Activated CD8-positive, alpha-beta memory T cell treated with anti-CD3 and anti-CD28 coated beads, Interleukin-2, amount 50 U/mL, for 48 hours (primary cell): ENCODE results near the gene LIFR.
"Not testable (repeated sequence)": the region's sequence is repeated elsewhere in the genome, so short reads cannot be mapped to it uniquely, and the experiment has no call there.

Source experiments
- DNase-seq: peaks from one replicate; pipeline ENCODE4 v3.0.0-alpha.2; 2020

LIFR gene

DNA sequence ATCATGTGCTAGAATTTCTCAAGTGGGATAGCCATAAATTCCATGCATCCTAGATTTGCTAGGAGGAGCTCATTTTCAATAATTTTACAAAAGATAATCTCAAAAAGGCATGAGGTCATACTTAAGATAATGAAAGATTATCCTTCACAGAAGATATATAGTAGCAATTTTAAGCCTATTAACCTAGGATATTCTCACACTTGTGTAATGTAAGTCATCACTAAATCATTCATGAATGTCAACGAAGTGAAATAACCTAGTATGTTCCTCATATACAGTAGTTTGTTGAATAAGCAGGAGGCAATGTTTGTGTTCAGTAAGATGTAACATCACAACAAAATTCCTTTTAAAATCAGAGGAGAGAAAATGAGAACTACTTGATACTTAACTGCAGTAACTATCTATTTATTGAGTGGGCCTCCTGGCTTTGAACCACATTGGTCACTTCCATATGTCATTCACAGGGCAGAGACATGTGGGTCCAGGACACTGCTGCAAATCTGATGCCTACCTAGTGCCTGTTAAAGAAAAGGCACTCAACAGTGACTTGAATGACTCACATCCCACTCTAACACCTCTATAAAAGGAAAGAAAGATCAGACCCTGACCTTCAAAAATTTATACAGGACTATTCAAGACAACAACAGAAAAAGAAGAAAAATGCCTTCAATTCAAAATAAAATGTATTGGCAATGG, 8.2 kb downstream of the LIFR start:
- no peak for DNase-seq

DNA sequence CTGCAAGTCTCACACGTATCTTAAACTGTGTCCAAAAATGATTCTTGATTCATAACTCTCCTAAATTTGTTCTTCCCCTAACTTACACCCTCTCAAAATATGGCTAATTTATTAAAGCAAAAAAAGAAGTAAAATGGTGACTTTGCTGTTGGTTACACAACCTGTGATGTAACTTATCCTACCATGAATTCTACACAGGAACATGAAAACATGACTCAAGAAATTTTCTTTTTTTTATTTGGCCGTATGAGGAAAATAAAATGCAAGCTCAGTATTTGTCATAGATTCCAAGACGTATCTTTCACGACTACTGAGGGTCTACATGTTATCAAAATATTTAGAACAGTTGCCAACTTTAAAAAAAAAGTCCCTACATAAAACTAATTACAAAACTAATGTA, 9.2 kb downstream of the LIFR start:
- no peak for DNase-seq

DNA sequence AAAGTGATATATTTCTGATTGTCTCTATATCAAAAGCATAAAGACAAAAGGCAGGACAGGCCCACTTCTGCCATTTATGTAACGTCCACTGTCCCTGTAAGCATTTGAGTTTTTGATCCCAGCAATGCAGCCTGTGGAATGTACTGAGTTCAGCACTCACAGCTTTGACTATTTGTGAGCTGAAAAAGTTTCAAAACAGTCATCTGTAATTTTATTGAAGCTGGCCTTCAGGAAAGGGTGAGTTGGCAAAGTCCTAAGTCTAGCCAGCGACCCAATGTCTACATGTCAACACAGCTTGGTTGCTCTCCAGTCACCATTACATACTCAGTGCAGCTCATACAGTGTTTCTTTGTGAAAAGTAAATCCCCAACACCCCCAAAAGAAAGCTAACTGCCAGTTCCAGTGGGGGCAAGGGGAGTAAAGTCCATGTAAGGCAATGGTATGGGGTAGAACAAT, 9.7 kb downstream of the LIFR start:
- no peak for DNase-seq

DNA sequence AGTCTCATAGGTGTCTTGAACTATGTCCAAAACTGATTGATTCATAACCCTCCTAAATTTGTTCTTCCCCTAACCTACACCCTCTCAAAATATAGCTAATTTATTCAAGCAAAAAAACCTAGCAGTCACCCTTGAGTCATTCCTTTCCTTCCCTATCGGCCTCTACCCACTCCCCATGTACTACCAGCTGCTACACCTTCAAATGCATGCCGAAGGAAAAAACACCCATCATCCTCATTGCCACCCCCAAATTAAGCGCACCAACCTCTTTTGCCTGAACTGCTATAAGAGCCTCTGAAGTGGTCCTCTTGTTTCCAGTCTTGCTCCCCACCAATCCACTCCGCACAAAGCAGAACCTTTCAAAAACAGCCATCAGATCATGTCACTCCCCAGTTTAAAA, 12.6 kb downstream of the LIFR start:
- no peak for DNase-seq

DNA sequence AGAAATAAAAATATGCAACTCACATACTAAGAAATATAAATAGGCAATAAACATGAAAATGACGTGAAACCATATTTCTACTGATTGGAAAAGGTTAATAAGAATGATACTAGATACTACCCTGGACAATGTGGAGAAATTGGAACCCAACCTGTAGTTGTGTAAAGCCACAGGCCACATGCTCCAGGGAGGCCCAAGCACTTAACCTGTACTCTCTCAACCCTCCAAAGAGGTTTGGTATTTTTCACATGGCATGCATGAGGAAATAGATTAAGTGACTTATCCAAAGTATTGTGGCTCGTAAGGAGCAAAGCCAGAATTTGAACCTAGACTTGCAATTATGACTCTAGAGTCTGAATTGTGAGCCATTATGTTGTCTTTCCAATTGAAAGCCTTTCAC, 13.4 kb downstream of the LIFR start:
- DNase-seq: no peak

DNA sequence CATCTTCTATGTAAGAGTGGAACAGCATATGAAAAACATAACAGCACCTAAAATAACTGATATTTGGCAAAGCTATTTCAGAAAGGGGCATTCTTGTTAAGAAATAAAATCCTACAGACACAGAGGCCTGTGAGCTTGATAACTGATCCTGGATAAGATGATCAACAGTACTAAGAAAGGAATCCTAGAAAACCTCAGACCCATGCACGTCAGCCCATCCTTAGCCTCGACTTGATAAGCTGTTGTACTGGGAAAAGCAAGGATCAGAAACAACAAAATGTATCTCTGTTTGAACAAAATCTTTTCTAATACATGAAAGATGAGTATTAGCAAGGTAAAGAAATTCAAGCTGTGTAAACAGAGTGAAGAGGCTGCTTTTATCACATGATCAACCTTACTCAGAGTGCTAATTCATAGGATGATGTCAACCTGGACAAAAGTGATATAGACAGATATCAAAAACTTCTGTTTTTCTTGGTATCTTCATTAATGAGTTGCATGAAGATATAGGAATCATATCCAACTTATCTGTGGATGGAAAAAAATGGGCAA, 15.2 kb downstream of the LIFR start:
- no peak for DNase-seq

DNA sequence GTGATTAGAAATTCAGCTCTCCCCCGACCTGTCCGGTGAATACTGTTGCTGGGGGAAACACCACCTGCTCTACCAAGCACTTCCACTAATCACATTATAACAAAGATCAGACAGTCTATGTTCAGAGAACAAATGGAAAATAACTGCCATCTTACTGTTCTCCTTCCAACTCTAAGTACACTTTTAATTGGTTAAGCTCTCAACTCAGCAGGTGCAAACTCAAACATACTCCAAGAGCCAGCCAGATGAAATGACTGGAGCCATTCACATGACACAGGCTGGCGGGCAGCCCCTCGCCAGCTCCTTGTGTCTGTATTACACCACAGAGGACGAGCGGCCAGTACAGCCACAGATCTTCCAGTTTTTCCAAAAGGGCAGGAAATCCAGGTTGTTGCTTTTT, 16.1 kb downstream of the LIFR start:
- no peak for DNase-seq

DNA sequence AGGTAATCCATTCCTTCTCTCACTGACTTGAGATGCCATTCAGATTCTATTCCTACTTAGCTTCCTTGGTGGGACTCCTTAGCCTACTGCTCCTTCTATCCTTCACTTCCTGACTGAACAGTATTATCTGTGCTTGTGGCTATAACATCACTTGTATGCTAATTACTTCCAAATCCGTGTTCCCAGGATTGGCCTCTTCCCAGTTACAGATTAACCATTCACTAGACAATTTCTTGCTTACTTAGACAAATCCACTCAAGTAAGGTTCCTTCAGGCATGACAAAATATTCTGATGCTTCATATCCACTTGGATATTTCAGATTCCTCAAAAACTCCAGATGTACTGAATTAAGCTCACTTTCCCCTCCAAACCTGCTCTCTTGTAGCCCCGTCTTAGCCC, 18.3 kb downstream of the LIFR start:
- no peak for DNase-seq

DNA sequence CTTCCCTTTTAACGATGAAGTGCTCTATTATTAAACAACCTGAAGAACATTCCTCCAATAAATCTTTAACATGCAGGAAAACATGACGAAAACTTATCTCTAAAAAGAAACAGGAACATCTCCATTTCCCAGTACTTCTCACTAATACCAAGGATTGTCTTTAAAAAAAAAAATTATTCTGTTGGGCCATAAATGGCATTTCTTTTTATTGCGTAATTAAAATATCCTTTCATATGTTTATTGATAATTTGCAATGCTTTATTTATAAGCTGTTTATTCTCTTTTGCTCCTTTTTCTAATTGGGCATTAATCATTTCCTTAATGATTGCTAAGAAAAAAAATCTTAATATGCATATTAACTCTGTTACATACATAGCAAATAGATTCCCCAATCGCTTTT, 18.9 kb downstream of the LIFR start:
- DNase-seq: no peak

DNA sequence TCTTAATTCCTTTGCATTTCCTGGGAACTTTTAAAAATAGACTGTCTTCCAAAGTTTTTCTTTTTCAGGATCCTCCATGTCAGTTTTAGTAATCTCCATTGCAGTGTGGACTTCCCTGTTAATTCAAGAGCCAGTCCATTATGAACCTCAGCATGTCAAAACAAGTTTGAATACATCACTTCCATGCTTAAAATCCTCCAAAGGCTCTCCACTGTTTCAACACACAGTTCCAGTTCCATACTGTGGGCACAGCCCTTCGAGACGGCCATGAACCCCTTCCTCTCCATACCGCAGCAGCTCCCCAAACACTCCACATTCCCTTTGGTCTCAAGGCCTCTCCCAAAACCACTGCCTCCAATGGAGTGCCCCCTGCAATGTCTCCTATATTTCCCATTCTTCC, 19.5 kb downstream of the LIFR start:
- no peak for DNase-seq

DNA sequence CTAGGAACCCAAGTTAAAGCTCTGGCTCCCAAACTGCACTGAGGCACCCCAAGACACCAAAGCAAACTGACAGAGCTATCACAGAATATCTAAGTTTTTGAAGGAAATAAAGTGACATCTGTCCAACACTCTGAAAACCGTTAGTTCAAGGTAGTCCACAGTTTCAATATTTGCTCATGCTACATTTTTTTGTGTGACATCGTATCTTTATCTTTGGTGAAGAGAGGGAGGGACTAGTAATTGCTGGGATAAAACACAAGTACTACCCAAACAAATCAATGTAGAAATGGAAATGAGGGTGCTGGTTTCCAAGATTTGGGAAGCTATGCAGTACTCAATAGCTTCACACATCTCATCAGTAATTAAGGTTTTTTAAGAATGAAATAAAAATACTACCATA, 20.6 kb downstream of the LIFR start:
- no peak for DNase-seq

DNA sequence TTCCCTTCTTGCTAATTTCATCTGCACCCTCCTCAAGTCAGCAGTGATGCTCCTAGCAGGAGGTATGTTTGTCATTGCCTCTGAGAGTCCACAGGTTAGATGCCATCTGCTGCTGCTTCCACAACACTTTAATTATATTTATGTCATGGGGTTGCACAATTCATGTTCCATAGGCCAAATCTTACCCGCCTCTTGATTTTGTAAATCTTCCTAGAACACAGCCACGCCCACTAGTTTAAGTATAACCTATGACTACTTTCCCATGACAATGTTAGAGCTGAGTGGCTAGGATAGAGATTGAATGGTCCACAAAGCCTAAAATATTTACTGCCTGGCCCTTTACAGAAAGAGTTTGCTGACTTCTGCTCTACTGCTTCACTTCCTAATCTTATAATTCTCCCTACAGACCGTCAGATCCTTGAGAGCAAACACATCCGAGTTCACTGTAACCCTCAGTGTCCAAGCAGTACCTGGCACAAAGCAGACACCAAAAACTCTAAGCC, 21.1 kb downstream of the LIFR start:
- no peak for DNase-seq

DNA sequence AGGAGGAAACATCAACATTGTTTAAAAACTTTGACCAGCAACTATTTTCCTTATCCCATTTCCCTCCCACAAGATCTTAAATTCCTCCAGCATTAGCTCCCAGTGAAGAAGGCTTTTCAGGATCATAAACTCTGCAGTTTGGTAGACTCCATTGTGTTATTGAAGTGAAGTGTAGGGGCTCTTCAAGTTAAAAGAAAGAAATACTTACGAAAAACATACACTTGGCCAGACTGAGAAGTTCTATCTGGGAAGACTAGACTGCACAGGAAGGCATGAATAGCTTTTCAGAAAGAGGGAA, 22.3 kb downstream of the LIFR start:
- DNase-seq: no peak

DNA sequence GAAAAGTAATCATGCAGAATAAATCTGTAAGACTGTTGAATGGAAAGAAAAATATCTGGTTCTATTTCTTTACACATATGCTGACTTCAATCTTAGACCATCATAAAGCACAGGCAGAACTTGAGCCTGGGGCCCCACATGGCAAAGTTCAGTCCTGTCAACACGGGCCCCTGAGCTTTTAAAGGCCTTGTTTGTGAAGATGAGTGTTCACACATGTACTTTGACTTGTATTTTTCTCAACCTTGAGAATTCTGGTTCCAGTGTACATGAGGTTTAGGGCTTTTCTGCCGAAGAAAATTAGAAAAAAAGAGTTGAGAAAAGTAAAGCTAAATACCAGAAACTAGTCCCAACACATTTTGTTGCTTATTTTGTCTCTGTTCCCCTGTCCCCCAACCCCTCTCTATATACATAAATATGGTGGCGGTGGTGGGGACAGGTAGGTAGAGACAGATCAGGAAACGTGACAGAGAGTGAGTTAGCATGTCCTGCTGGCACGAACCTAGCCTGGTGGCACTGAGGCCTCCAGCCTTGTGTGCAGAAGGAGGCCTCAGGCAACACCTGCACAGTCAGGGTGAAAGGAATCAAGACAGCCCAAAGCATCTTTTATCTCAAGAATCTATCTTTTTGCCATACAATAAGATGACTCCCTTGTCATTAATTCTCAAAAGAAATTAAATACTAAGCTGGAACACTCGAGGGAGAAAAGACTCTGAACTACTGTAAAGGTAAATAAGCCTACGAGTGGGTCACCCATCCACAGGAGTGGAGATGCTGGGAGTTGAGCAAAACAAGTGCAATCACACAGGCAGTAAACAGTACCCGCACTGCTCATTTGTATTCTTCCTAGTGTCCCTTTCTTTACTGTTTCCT, 22.9 kb downstream of the LIFR start:
- DNase-seq: no peak

DNA sequence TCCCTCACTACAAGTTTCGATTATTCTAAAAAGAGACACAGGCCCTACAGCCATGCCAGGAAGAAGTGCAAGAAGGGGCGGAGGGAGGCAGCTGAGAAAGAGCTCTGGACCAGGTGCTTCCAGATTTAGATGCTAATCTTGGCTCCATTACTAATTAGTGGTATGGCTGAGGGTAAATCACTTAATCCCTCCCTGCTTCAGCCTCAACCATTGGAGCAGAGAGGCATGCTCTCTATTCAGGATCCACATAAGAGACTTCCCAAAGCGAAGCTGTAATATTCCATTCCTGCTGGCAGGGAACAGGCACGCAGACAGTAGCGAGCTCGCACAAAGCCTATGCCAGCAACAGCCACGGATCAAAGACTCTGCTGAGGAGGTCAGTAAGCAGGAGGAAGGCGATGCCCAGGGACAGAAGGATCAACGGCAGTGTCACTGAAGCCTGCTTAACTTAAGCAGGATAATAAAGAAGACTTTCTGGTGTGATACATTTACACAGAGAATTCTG, 24.2 kb downstream of the LIFR start:
- DNase-seq: no peak

DNA sequence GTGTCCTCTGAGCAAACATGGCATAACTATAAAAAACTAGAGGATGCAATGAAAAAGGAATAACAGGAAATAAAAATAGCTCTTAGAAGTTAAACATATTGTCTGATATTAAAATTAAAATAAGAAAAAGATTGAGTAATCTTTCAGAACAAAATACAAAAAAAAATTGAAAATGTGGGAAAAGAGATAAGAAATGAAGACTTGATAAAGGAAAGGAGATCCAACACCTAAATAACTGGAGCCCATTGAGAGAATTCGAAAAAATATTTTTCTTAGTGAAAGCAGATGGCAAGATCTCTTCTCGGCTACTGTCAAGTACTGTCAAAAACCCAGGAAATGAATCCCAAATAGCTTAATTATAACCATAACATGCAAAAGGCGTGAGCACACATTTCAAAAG, 24.9 kb downstream of the LIFR start:
- DNase-seq: no peak

DNA sequence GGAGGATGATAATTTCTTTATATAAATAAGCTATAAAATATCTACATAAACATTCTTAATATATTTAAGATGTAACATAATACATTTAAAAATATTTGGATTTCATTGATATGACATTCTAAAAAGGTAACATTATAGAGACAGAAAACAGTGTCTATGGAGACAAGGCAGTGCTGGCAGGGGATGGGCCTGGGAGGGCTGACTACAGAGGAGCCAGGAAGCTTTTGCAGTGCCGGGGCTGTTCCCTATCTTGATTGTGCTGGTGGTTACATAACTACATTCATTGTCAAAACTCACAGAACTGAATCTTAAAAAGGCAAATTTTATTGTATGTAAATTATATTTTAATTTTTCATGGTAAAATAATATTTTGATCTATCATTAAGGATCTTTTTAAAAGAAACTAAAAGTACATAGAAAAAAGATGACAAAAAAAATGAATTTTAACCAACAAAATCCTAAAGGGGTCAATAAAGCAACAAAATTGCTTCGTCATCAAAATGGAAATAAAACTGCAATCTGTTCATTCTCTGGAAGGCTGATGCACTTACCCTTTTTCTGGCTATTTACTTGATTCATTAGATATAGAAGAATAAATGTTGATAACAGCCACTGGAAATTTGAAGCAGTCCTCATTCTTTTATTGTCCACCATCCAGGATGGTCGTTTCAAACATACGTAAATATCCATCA, 26.3 kb downstream of the LIFR start:
- no peak for DNase-seq

DNA sequence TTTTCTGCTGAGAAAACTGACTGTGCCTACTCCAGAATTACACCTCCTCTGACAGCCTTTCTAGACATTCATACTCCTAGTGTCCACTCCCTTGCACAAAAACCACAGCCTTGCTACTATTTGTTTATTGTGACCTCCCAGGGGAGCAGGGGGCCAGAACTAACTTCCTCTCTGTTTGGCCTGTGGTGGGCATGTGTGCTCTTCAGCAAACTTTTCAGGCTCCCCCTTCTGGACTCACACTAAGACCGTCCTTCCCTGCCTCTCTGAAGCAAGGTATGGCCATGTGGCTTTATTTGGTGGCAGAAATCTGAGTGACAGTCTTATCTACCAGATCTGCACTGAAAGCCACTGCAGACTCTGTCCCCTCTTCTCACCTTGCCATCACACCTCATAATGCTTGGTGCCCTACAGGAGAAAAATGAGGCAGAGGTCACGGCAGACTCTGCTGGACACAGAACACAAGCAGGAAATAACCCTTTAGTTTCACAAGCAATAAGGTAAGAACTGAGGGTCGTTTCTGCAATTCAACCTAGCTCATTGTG, 28.2 kb downstream of the LIFR start:
- DNase-seq: no peak

DNA sequence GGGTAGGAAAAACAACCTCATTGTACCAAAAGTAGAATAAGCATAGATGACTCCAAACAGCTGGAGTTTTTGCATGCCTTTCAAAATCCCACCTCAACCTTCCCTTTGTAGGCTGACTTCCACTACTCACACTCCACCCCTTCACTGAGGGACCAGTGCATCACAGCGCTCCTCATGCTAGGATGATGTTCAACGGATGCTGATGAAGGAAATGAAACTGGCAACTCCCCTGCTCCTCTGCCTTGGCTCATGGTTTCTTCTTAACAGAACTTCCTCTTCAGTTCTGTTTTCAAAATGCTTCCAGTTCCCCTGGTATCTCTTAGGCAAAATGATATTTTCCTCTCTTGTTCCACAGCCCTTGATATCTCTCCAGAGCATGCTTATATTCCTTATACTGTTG, 29.0 kb downstream of the LIFR start:
- no peak for DNase-seq

DNA sequence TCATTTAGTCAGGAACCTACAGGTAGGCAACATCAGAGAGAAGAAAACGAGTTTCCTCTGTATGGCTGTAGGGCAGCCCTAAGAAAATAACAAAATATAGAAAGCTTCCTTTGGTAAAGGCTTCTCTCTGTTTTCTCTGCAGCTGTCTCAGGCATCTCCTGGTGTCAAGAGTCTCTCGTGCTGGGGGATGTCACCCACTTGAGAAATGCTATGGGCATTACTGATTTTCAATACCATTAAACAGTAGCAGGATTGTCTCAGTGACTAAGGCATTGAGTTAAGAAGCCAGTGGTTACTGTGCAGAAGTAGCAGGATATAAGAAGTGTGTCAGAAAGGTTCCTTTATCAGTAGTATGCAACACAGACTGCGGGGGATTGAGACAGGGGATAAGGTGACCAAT, 32.4 kb downstream of the LIFR start:
- DNase-seq: no peak

DNA sequence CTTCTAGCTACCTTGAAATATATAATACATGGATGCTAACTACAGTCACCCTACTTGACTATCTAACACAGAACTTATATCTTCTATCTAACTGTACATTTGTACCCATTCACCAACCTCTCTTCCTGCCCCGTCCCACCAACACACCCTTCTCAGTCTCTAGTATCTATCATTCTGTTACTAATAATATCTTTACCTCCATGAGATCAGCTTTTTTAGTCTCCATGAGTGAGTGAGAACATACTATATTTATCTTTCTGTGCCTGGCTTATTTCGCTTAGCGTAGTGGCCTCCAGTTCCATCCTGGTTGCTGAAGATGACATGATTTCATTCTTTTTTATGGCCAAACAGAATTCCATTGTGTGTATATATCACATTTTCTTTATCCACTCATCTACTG, 37.0 kb downstream of the LIFR start:
- DNase-seq: no peak

DNA sequence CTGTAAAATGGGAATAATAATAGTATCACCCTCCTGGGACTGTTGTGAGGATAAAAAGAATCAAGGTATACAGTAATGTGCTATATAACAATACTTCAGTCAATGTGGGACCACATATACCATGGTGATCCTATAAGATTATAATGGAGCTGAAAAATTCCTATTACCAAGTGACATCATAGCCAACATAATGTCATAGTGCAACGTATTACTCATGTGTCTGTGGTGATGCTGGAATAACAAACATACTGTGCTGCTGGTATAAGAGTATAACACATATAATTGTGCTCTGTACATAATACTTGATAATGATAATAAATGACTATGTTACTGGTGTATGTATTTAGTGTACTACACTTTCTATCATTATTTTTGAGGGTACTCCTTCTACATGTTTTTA, 38.1 kb downstream of the LIFR start:
- DNase-seq: no peak

DNA sequence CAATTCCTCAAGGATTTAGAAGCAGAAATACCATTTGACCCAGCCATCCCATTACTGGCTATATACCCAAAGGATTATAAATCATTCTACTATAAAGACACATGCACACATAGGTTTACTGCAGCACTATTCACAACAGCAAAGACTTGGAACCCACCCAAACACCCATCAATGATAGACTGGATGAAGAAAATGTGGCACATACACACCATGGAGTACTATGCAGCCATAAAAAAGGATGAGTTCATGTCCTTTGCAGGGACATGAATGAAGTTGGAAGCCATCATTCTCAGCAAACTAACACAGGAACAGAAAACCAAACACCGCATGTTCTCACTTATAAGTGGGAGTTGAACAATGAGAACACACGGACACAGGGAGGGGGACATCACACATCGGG, 39.8 kb downstream of the LIFR start:
- DNase-seq: not testable (repeated sequence)
